HEK293 (cell line): ENCODE data around the gene CCKAR.
A peak's percentile ranks its signal among the peaks of the same experiment; 100 is the strongest.

ENCODE experiments used
- CTCF ChIA-PET: fragments of 350-600 bp; formaldehyde crosslinking; extraction: SDS; loops from one replicate; lab custom pipeline; 2021; ENCODE audit warnings: antibody characterized with exemption; lab: Yijun Ruan, JAX
- POLR2A ChIA-PET: fragments of 300-600 bp; formaldehyde crosslinking; extraction: SDS; loops from one replicate; lab custom pipeline; 2020; ENCODE audit warnings: antibody characterized with exemption, inconsistent platforms; lab: Yijun Ruan, JAX
- H3K27ac ChIP-seq: fragments of 200-500 bp; sonication (Bioruptor generic); 2 replicates; pipeline ENCODE4 v1.5.1; 2014; ENCODE audit warnings: low read depth, low read length, control low read depth, inconsistent platforms; ENCODE audit errors: extremely low read depth
- H3K36me3 ChIP-seq, 2 experiments: fragments of 200-500 bp in 1 of 2; sonication (Bioruptor generic) in 1 of 2; 1 replicate in 1 of 2; 2 replicates in 1 of 2; pipeline ENCODE4 v1.5.1; 2014 to 2017; ENCODE audit warnings: inconsistent platforms in 2 of 2, low read length in 2 of 2; ENCODE audit not compliant: control insufficient read depth in 2 of 2, insufficient read depth in 1 of 2
- H3K4me1 ChIP-seq: fragments of 200-500 bp; sonication (Bioruptor generic); 2 replicates; pipeline ENCODE4 v1.5.1; 2014; ENCODE audit warnings: mild to moderate bottlenecking, low read length, inconsistent platforms; ENCODE audit not compliant: control insufficient read depth, insufficient read depth
- H3K4me3 ChIP-seq: 2 replicates; pipeline ENCODE4 v1.5.1; 2011; ENCODE audit warnings: low read depth, mild to moderate bottlenecking, control low read depth, low read length, moderate library complexity
- H3K9me3 ChIP-seq: fragments of 200-500 bp; sonication (Bioruptor generic); 2 replicates; pipeline ENCODE4 v1.5.1; 2014; ENCODE audit warnings: low read depth, low read length, inconsistent platforms; ENCODE audit not compliant: control insufficient read depth, insufficient read depth
- FEZF1 ChIP-seq: fragments of 450-650 bp; formaldehyde crosslinking; IDR thresholded peaks from 2 replicates; pipeline ENCODE4 v1.5.1; 2016; ENCODE audit warnings: missing biosample characterization, missing genetic modification characterization
- HOXD13 ChIP-seq: sonication (generic); formaldehyde crosslinking; IDR thresholded peaks from 2 replicates; pipeline ENCODE4 v1.8.0; 2022; ENCODE audit warnings: missing genetic modification reagents, borderline replicate concordance
- OVOL3 ChIP-seq: fragments of 450-650 bp; formaldehyde crosslinking; IDR thresholded peaks from 2 replicates; pipeline ENCODE4 v1.5.1; 2016; ENCODE audit warnings: missing biosample characterization, missing genetic modification characterization
- SCRT2 ChIP-seq: fragments of 450-650 bp; formaldehyde crosslinking; IDR thresholded peaks from 2 replicates; pipeline ENCODE4 v1.5.1; 2016; ENCODE audit warnings: missing biosample characterization, missing genetic modification characterization
- YY1 ChIP-seq: fragments of 450-650 bp; formaldehyde crosslinking; IDR thresholded peaks from 2 replicates; pipeline ENCODE4 v1.5.1; 2018; ENCODE audit warnings: missing biosample characterization, missing genetic modification characterization
- ZBTB20 ChIP-seq: fragments of 450-650 bp; formaldehyde crosslinking; IDR thresholded peaks from 2 replicates; pipeline ENCODE4 v1.5.1; 2016; ENCODE audit warnings: missing biosample characterization, missing genetic modification characterization
- ZBTB7A ChIP-seq: fragments of 450-650 bp; formaldehyde crosslinking; IDR thresholded peaks from 2 replicates; pipeline ENCODE4 v1.5.1; 2016; ENCODE audit warnings: low read depth, missing biosample characterization, missing genetic modification characterization
- ZNF214 ChIP-seq: fragments of 450-650 bp; formaldehyde crosslinking; IDR thresholded peaks from 2 replicates; pipeline ENCODE4 v1.5.1; 2017; ENCODE audit warnings: missing biosample characterization, mild to moderate bottlenecking, missing genetic modification characterization, borderline replicate concordance
- ZNF248 ChIP-seq: fragments of 450-650 bp; formaldehyde crosslinking; IDR thresholded peaks from 2 replicates; pipeline ENCODE4 v1.5.1; 2017; ENCODE audit warnings: missing biosample characterization, missing genetic modification characterization
- ZNF391 ChIP-seq: fragments of 450-650 bp; formaldehyde crosslinking; IDR thresholded peaks from 2 replicates; pipeline ENCODE4 v1.5.1; 2016; ENCODE audit warnings: low read depth, missing biosample characterization, missing genetic modification characterization, borderline replicate concordance
- ZNF404 ChIP-seq: fragments of 450-650 bp; formaldehyde crosslinking; IDR thresholded peaks from 2 replicates; pipeline ENCODE4 v1.5.1; 2017; ENCODE audit warnings: missing biosample characterization, missing genetic modification characterization
- ZNF510 ChIP-seq: fragments of 450-650 bp; formaldehyde crosslinking; IDR thresholded peaks from 2 replicates; pipeline ENCODE4 v1.5.1; 2018; ENCODE audit warnings: mild to moderate bottlenecking, missing genetic modification characterization, missing biosample characterization; ENCODE audit not compliant: insufficient replicate concordance
- ZNF596 ChIP-seq: fragments of 450-650 bp; IDR thresholded peaks from 2 replicates; pipeline ENCODE4 v1.5.0; 2018; ENCODE audit warnings: missing biosample characterization, mild to moderate bottlenecking, missing genetic modification characterization, moderate library complexity
- ZNF600 ChIP-seq: fragments of 450-650 bp; formaldehyde crosslinking; IDR thresholded peaks from 2 replicates; pipeline ENCODE4 v1.5.1; 2016; ENCODE audit warnings: missing biosample characterization, missing genetic modification characterization
- ZNF629 ChIP-seq: fragments of 450-650 bp; formaldehyde crosslinking; IDR thresholded peaks from 2 replicates; pipeline ENCODE4 v1.5.1; 2017; ENCODE audit warnings: missing biosample characterization, missing genetic modification characterization
- ZNF660 ChIP-seq: fragments of 450-650 bp; IDR thresholded peaks from 2 replicates; pipeline ENCODE4 v1.5.1; 2018; ENCODE audit warnings: missing biosample characterization, mild to moderate bottlenecking, missing genetic modification characterization
- ZNF701 ChIP-seq: fragments of 450-650 bp; formaldehyde crosslinking; IDR thresholded peaks from 2 replicates; pipeline ENCODE4 v1.5.1; 2016; ENCODE audit warnings: missing biosample characterization, missing genetic modification characterization
- ZNF837 ChIP-seq: fragments of 450-650 bp; formaldehyde crosslinking; IDR thresholded peaks from 2 replicates; pipeline ENCODE4 v1.5.1; 2016; ENCODE audit warnings: missing biosample characterization, missing genetic modification characterization
- ZNF843 ChIP-seq: fragments of 450-650 bp; formaldehyde crosslinking; IDR thresholded peaks from 2 replicates; pipeline ENCODE4 v1.5.1; 2016; ENCODE audit warnings: missing biosample characterization, missing genetic modification characterization
- TF ChIP-seq, protein P1 (sequence below): fragments of 450-650 bp; formaldehyde crosslinking; IDR thresholded peaks from 2 replicates; pipeline ENCODE4 v1.5.1; 2016; ENCODE audit warnings: missing biosample characterization, missing genetic modification characterization
- TF ChIP-seq, protein P2 (sequence below): fragments of 450-650 bp; formaldehyde crosslinking; IDR thresholded peaks from 2 replicates; pipeline ENCODE4 v1.5.1; 2017; ENCODE audit warnings: missing biosample characterization, missing genetic modification characterization
- TF ChIP-seq, protein P3 (sequence below): fragments of 450-650 bp; formaldehyde crosslinking; IDR thresholded peaks from 2 replicates; pipeline ENCODE4 v1.5.1; 2016; ENCODE audit warnings: missing biosample characterization, missing genetic modification characterization
- TF ChIP-seq, protein P4 (sequence below): fragments of 450-650 bp; formaldehyde crosslinking; IDR thresholded peaks from 2 replicates; pipeline ENCODE4 v1.5.1; 2017; ENCODE audit warnings: missing biosample characterization, missing genetic modification characterization

The CCKAR gene

DNA sequence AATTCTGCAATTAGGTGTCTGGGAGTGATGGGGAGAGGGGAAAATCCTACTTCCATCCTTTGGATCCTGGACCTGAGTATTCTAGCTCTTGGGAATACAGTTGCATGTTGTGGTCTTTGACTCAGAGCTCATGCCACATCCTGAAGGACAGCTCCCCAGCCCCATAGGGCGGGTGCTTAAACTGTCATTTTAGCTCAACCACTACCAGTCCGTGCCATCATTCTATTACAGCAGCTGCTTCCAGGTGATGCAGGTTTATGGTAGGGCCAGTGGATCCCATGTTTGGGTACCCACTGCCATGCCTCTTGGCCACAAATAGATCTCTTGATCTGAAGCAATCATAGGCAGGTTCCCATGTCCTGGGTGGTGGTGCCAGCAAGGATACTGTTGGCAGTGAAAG is 34.7 kb downstream of the CCKAR start:
- CTCF ChIA-PET: no interaction called here
- TF ChIP-seq ZNF660 (tag by site-specific recombination) (no peak), ZNF248 (tag by site-specific recombination) (no peak), HOXD13 (CRISPR knock-in tag) (no peak), ZNF510 (tag by site-specific recombination) (no peak), ZBTB7A (tag by site-specific recombination) (no peak), ZNF596 (no peak), ZNF629 (tag by site-specific recombination) (no peak), ZNF701 (tag by site-specific recombination) (no peak), ZNF843 (tag by site-specific recombination) (no peak), ZNF837 (no peak), OVOL3 (tag by site-specific recombination) (no peak)
- TF ChIP-seq, protein P1, sequence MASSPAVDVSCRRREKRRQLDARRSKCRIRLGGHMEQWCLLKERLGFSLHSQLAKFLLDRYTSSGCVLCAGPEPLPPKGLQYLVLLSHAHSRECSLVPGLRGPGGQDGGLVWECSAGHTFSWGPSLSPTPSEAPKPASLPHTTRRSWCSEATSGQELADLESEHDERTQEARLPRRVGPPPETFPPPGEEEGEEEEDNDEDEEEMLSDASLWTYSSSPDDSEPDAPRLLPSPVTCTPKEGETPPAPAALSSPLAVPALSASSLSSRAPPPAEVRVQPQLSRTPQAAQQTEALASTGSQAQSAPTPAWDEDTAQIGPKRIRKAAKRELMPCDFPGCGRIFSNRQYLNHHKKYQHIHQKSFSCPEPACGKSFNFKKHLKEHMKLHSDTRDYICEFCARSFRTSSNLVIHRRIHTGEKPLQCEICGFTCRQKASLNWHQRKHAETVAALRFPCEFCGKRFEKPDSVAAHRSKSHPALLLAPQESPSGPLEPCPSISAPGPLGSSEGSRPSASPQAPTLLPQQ (tag by site-specific recombination): no peak
- TF ChIP-seq, protein P2, sequence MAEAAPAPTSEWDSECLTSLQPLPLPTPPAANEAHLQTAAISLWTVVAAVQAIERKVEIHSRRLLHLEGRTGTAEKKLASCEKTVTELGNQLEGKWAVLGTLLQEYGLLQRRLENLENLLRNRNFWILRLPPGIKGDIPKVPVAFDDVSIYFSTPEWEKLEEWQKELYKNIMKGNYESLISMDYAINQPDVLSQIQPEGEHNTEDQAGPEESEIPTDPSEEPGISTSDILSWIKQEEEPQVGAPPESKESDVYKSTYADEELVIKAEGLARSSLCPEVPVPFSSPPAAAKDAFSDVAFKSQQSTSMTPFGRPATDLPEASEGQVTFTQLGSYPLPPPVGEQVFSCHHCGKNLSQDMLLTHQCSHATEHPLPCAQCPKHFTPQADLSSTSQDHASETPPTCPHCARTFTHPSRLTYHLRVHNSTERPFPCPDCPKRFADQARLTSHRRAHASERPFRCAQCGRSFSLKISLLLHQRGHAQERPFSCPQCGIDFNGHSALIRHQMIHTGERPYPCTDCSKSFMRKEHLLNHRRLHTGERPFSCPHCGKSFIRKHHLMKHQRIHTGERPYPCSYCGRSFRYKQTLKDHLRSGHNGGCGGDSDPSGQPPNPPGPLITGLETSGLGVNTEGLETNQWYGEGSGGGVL: no peak
- Histone ChIP-seq H3K27ac (no peak overlapping the region), H3K9me3 (no peaks in the 10 kb centered on the region), H3K36me3 (no peaks in the 10 kb centered on the region), H3K4me1 (no peaks in the 10 kb centered on the region), H3K4me3 (no peak overlapping the region)
- POLR2A ChIA-PET: interaction anchor here (0.6 kb wide), 1 partner anchor 863 kb away, joined by 4 read pairs; no protein-coding TSS in a partner anchor

DNA sequence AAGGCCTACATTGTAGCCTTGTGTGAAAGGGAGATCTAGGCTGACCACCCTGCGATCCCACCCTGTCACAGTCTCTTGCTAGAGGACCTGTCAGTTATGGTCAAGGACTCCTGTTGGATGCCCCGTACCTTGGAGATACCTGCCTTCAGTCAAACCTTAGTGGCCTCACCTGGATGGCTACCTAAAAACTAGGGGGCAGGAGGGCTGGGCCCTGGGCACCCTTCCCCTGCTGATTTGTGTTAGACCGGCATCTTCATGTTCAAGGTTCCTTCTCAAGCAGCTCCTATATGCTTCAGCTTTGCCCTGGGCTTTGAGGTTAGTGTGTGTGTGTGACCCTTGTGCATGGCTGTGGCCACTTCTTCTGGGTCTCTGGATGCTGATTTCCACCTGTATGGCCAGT is 35.3 kb downstream of the CCKAR start:
- H3K4me1 ChIP-seq: no peaks in the 10 kb centered on the region
- H3K27ac ChIP-seq: no peak overlapping the region
- ChIA-PET POLR2A (interaction anchor here (0.6 kb wide), 1 partner anchor 863 kb away, joined by 4 read pairs; no protein-coding TSS in a partner anchor), CTCF (no interaction called here)
- H3K4me3 ChIP-seq: no peak overlapping the region
- TF ChIP-seq ZNF391 (no peak), ZNF600 (tag by site-specific recombination) (no peak)
- H3K36me3 ChIP-seq: no peaks in the 10 kb centered on the region
- no peaks in the 10 kb centered on the region for H3K9me3 ChIP-seq

DNA sequence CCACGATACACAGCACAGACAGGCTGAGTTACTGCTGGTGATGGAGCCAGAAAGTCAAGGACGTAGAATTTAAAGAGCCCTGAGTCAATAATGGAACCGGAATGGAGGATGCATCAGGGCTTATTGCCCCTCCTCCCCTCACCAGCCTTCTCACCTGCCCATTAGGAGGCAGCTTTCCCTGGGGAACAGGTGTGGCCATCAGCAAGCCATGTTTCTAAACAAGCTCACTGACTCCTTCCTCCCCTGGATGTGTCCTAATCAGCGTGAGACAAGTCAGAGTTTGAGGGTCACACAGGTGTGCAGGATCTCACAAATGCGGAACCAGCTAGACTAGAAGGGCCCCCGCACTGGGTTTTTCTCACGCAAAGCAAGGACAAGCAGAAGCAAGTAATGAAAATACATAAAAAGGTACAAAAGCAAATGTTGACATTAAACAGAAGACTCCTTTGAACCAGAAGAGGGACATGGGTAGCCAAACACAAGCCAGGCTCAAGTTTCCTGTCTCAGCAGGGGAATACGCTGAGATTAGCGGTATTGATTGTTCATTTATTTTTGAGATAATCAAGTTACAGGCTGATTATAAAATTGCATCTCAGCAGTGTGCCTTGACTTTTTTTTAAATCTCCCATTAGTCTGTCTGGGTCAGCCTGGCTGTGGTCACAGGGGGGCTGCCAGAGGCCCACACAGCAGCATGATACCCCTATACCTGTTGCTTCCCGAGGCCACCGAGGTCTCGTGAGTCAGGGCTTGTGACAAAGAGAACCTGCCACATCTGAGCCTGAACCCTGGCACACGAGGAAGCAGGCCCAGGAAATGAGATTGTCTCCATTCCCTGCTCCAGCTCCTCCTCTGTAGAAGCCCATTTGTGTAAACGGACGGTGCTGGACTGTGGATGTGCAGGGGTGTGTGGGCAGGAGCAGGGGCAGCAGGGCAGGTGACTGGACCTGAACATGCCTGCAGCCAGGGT is 37.4 kb downstream of the CCKAR start:
- peak; percentile 33; the same call in 1 of the 2 replicates for TF ChIP-seq ZBTB20
- TF ChIP-seq ZNF510 (tag by site-specific recombination): no peak
- TF ChIP-seq SCRT2 (tag by site-specific recombination): peak; percentile 52; the same call in 1 of the 2 replicates
- TF ChIP-seq, protein P3, sequence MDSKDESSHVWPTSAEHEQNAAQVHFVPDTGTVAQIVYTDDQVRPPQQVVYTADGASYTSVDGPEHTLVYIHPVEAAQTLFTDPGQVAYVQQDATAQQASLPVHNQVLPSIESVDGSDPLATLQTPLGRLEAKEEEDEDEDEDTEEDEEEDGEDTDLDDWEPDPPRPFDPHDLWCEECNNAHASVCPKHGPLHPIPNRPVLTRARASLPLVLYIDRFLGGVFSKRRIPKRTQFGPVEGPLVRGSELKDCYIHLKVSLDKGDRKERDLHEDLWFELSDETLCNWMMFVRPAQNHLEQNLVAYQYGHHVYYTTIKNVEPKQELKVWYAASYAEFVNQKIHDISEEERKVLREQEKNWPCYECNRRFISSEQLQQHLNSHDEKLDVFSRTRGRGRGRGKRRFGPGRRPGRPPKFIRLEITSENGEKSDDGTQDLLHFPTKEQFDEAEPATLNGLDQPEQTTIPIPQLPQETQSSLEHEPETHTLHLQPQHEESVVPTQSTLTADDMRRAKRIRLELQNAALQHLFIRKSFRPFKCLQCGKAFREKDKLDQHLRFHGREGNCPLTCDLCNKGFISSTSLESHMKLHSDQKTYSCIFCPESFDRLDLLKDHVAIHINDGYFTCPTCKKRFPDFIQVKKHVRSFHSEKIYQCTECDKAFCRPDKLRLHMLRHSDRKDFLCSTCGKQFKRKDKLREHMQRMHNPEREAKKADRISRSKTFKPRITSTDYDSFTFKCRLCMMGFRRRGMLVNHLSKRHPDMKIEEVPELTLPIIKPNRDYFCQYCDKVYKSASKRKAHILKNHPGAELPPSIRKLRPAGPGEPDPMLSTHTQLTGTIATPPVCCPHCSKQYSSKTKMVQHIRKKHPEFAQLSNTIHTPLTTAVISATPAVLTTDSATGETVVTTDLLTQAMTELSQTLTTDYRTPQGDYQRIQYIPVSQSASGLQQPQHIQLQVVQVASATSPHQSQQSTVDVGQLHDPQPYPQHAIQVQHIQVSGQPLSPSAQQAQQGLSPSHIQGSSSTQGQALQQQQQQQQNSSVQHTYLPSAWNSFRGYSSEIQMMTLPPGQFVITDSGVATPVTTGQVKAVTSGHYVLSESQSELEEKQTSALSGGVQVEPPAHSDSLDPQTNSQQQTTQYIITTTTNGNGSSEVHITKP (tag by site-specific recombination): peak; percentile 69
- TF ChIP-seq, protein P4, sequence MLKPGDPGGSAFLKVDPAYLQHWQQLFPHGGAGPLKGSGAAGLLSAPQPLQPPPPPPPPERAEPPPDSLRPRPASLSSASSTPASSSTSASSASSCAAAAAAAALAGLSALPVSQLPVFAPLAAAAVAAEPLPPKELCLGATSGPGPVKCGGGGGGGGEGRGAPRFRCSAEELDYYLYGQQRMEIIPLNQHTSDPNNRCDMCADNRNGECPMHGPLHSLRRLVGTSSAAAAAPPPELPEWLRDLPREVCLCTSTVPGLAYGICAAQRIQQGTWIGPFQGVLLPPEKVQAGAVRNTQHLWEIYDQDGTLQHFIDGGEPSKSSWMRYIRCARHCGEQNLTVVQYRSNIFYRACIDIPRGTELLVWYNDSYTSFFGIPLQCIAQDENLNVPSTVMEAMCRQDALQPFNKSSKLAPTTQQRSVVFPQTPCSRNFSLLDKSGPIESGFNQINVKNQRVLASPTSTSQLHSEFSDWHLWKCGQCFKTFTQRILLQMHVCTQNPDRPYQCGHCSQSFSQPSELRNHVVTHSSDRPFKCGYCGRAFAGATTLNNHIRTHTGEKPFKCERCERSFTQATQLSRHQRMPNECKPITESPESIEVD: peak; percentile 36
- no peak for TF ChIP-seq ZNF404 (tag by site-specific recombination)
- no peak for TF ChIP-seq ZNF214
- TF ChIP-seq FEZF1 (tag by site-specific recombination): peak; percentile 90
- no peak for TF ChIP-seq YY1 (tag by site-specific recombination)
- no peak overlapping the region for H3K27ac ChIP-seq
- H3K9me3 ChIP-seq: no peaks in the 10 kb centered on the region
- no peak overlapping the region for H3K4me3 ChIP-seq
- ChIA-PET CTCF (no interaction called here), POLR2A (no interaction called here)
- no peaks in the 10 kb centered on the region for H3K36me3 ChIP-seq
- no peaks in the 10 kb centered on the region for H3K4me1 ChIP-seq
